HCT116 (cell line): ENCODE data around the gene SH2B2. TPM values are rescaled to one million over a fixed set of nuclear protein-coding genes. Genes with fewer than 3 reads are reported as not detected.

Experiments used
- ATAC-seq: fragments of 200-7000 bp; cut with Tn5 transposase; 2 replicates; pipeline ENCODE4 v1.9.1; 2020; ENCODE audit warnings: mild to moderate bottlenecking, moderate library complexity
- Bru-seq: library from RNA; stranded (reverse); fragments of 400-500 nt; gene quantifications from one replicate; lab custom pipeline; 2021; lab: Mats Ljungman, UMichigan
- BruChase-seq, 2 experiments: library from RNA; stranded (reverse); fragments of 400-500 nt; gene quantifications; one replicate each; lab custom pipeline; 2021; lab: Mats Ljungman, UMichigan
- BruUV-seq: library from RNA; stranded (reverse); fragments of 400-500 nt; replicated peaks from 2 replicates; lab custom pipeline; 2021; lab: Mats Ljungman, UMichigan
- CTCF ChIA-PET: fragments of 300-600 bp; sonication (Branson Sonifier 250); formaldehyde crosslinking; loops from one replicate; lab custom pipeline; 2021; ENCODE audit warnings: antibody characterized with exemption; lab: Charles Lee
- POLR2A ChIA-PET: fragments of 300-600, 350-600 bp; sonication (Branson Sonifier 250); formaldehyde crosslinking; loops from one replicate; lab custom pipeline; 2021; ENCODE audit warnings: antibody characterized with exemption; lab: Charles Lee
- RAD21 ChIA-PET, 2 experiments: fragments of 300-600 bp; sonication (Branson Sonifier 250); formaldehyde crosslinking; loops; one replicate each; lab custom pipeline; 2023; ENCODE audit warnings: low total read pairs in 2 of 2; ENCODE audit not compliant: uncharacterized antibody in 2 of 2, unreplicated experiment in 2 of 2, low non-redundant PET in 1 of 2; lab: Charles Lee
- DNase-seq: peaks from one replicate; pipeline ENCODE4 v3.0.0-alpha.2; 2010; ENCODE audit warnings: low read depth, low spot score
- H2AFZ ChIP-seq: fragments of 200-600 bp; shearing (Covaris generic), sonication (generic); 2 replicates; pipeline ENCODE4 v1.6.1; 2017; ENCODE audit warnings: low read depth, mixed run types, mixed read lengths, antibody characterized with exemption, low read length; ENCODE audit not compliant: poor library complexity, severe bottlenecking
- H3K27ac ChIP-seq: 2 replicates; pipeline ENCODE4 v1.5.1; 2012; ENCODE audit warnings: low read depth, low read length
- H3K27me3 ChIP-seq: fragments of 200-600 bp; sonication (generic); 2 replicates; pipeline ENCODE4 v1.6.1; 2016; ENCODE audit warnings: mixed run types, low read length, mixed read lengths; ENCODE audit not compliant: insufficient read depth
- H3K36me3 ChIP-seq, 2 experiments: fragments of 200-500 bp in 1 of 2; fragments of 200-600 bp in 1 of 2; sonication (Bioruptor generic) in 1 of 2; sonication (generic) in 1 of 2; 2 replicates each; pipeline versions ENCODE4 v1.5.1 to v1.6.1; 2014 to 2016; ENCODE audit warnings: low read length in 2 of 2, inconsistent platforms in 1 of 2, mixed read lengths in 1 of 2, mixed run types in 1 of 2; ENCODE audit not compliant: insufficient read depth in 2 of 2, control insufficient read depth in 1 of 2
- H3K4me1 ChIP-seq, 2 experiments: fragments of 200-600 bp in 1 of 2; sonication (generic) in 1 of 2; 2 replicates each; pipeline versions ENCODE4 v1.5.1 to v1.6.1; 2012 to 2017; ENCODE audit warnings: low read length in 2 of 2, inconsistent platforms in 1 of 2, mild to moderate bottlenecking in 1 of 2, mixed read lengths in 1 of 2, mixed run types in 1 of 2, moderate library complexity in 1 of 2; ENCODE audit not compliant: insufficient read depth in 2 of 2, control insufficient read depth in 1 of 2
- H3K4me2 ChIP-seq: fragments of 200-600 bp; sonication (generic); 2 replicates; pipeline ENCODE4 v1.6.1; 2017; ENCODE audit warnings: mixed run types, low read length, mixed read lengths
- H3K4me3 ChIP-seq, 2 experiments: fragments of 200-600 bp in 1 of 2; sonication (generic) in 1 of 2; replicated peaks in 1 of 2; 2 replicates each; pipeline ENCODE4 v1.5.1; 2011 to 2016; ENCODE audit warnings: low read length in 2 of 2, control low read depth in 1 of 2, low read depth in 1 of 2, mild to moderate bottlenecking in 1 of 2, mixed read lengths in 1 of 2, mixed run types in 1 of 2
- H3K79me2 ChIP-seq: fragments of 200-600 bp; sonication (generic); 2 replicates; pipeline ENCODE4 v1.6.1; 2017; ENCODE audit warnings: mild to moderate bottlenecking, mixed run types, low read length, moderate library complexity, mixed read lengths; ENCODE audit not compliant: insufficient read depth
- H3K9ac ChIP-seq: fragments of 200-600 bp; sonication (generic); 2 replicates; pipeline ENCODE4 v1.6.1; 2016; ENCODE audit warnings: low read length, mixed read lengths
- H3K9me2 ChIP-seq: fragments of 200-600 bp; sonication (generic), shearing (Covaris generic); 2 replicates; pipeline ENCODE4 v1.6.1; 2017; ENCODE audit warnings: mixed run types, mild to moderate bottlenecking, moderate library complexity; ENCODE audit not compliant: insufficient read depth
- H3K9me3 ChIP-seq, 2 experiments: fragments of 200-500 bp in 1 of 2; fragments of 200-600 bp in 1 of 2; sonication (Bioruptor generic) in 1 of 2; sonication (generic) in 1 of 2; 2 replicates each; pipeline ENCODE4 v1.6.1; 2014 to 2017; ENCODE audit warnings: low read length in 2 of 2, mixed read lengths in 2 of 2, inconsistent platforms in 1 of 2, low read depth in 1 of 2, mild to moderate bottlenecking in 1 of 2, mixed run types in 1 of 2, moderate library complexity in 1 of 2; ENCODE audit not compliant: control insufficient read depth in 1 of 2, insufficient read depth in 1 of 2
- H4K20me1 ChIP-seq: fragments of 200-600 bp; sonication (generic), shearing (Covaris generic); 2 replicates; pipeline ENCODE4 v1.6.1; 2017; ENCODE audit warnings: mixed run types, mild to moderate bottlenecking, moderate library complexity; ENCODE audit not compliant: insufficient read depth
- CBX3 ChIP-seq: IDR thresholded peaks from 2 replicates; pipeline ENCODE4 v1.6.1; 2012; ENCODE audit warnings: low read depth
- CEBPB ChIP-seq: IDR thresholded peaks from 2 replicates; pipeline ENCODE4 v1.6.1; 2012; ENCODE audit warnings: low read depth
- EGR1 ChIP-seq: IDR thresholded peaks from 2 replicates; pipeline ENCODE4 v1.6.1; 2012; ENCODE audit warnings: low read depth
- ELF1 ChIP-seq: IDR thresholded peaks from 2 replicates; pipeline ENCODE4 v1.6.1; 2012; ENCODE audit warnings: low read depth, borderline replicate concordance
- EZH2 ChIP-seq: fragments of 200-600 bp; sonication (generic); IDR thresholded peaks from 2 replicates; pipeline ENCODE4 v1.6.1; 2017; ENCODE audit warnings: antibody characterized with exemption, mixed run types
- FOSL1 ChIP-seq: IDR thresholded peaks from 2 replicates; pipeline ENCODE4 v1.6.1; 2012; ENCODE audit warnings: low read depth
- JUND ChIP-seq: IDR thresholded peaks from 2 replicates; pipeline ENCODE4 v1.6.1; 2012
- POLR2A ChIP-seq: IDR thresholded peaks from 2 replicates; pipeline ENCODE4 v1.7.0; 2011; ENCODE audit warnings: borderline replicate concordance; ENCODE audit not compliant: insufficient read depth, insufficient read length; ENCODE audit errors: extremely low read depth
- POLR2AphosphoS5 ChIP-seq: IDR thresholded peaks from 2 replicates; pipeline ENCODE4 v1.6.1; 2011; ENCODE audit warnings: mild to moderate bottlenecking, low read depth, low read length, moderate library complexity
- RAD21 ChIP-seq: IDR thresholded peaks from 2 replicates; pipeline ENCODE4 v1.6.1; 2012; ENCODE audit warnings: low read depth, mild to moderate bottlenecking
- SIN3A ChIP-seq: IDR thresholded peaks from 2 replicates; pipeline ENCODE4 v1.6.1; 2012; ENCODE audit warnings: low read depth
- SP1 ChIP-seq: IDR thresholded peaks from 2 replicates; pipeline ENCODE4 v1.6.1; 2012; ENCODE audit warnings: low read depth
- SRF ChIP-seq: IDR thresholded peaks from 2 replicates; pipeline ENCODE4 v1.6.1; 2012; ENCODE audit warnings: low read depth
- TCF7L2 ChIP-seq: IDR thresholded peaks from 2 replicates; pipeline ENCODE4 v1.7.0; 2011; ENCODE audit warnings: borderline replicate concordance, inconsistent platforms; ENCODE audit not compliant: insufficient read depth, insufficient read length; ENCODE audit errors: extremely low read depth
- YY1 ChIP-seq: IDR thresholded peaks from 2 replicates; pipeline ENCODE4 v1.6.1; 2011; ENCODE audit warnings: low read length, low read depth, moderate library complexity, mild to moderate bottlenecking; ENCODE audit not compliant: insufficient replicate concordance; ENCODE audit errors: extremely low read depth
- ZFX ChIP-seq: fragments of 450-650 bp; IDR thresholded peaks from 2 replicates; pipeline ENCODE4 v1.6.1; 2017
- ZNF274 ChIP-seq: fragments of 200-500 bp; sonication (Bioruptor generic); IDR thresholded peaks from 2 replicates; pipeline ENCODE4 v1.6.1; 2014; ENCODE audit warnings: mild to moderate bottlenecking, low read depth, low read length, inconsistent platforms
- intact Hi-C: fragments of 100-400 bp; cut with micrococcal nuclease; formaldehyde crosslinking; loops from 2 replicates; pipeline ENCODE4 v1.10.0; 2022
- long read RNA-seq: library from polyadenylated mRNA; unstranded; transcript quantifications from one replicate; pipeline ENCODE4 v2.0.0, GENCODE V29; 2021; ENCODE audit not compliant: unreplicated experiment
- polyA plus RNA-seq: library from polyadenylated mRNA; unstranded; fragments of >200 nt; gene quantifications from 2 replicates; pipeline ENCODE4 v1.2.1, GENCODE V29; 2012; ENCODE audit warnings: missing spikeins
- total RNA-seq: library from RNA; stranded (reverse); gene quantifications from one replicate; pipeline ENCODE4 v1.2.1, GENCODE V29; 2021; ENCODE audit not compliant: unreplicated experiment
- TF ChIP-seq, protein P1 (sequence below), 3 experiments: fragments of 200-600 bp in 1 of 3; sonication (generic) in 1 of 3; IDR thresholded peaks in 2 of 3; conservative IDR thresholded peaks in 1 of 3; 2 replicates each; pipeline ENCODE4 v1.5.1; 2012 to 2017; ENCODE audit warnings: low read depth in 2 of 3, low read length in 2 of 3, antibody characterized with exemption in 1 of 3, borderline replicate concordance in 1 of 3, control low read depth in 1 of 3, mild to moderate bottlenecking in 1 of 3, mixed read lengths in 1 of 3, mixed run types in 1 of 3, moderate library complexity in 1 of 3; ENCODE audit not compliant: insufficient read depth in 1 of 3
- TF ChIP-seq, protein P2 (sequence below): IDR thresholded peaks from 2 replicates; pipeline ENCODE4 v1.6.1; 2012; ENCODE audit warnings: low read depth
- TF ChIP-seq, protein P3 (sequence below): IDR thresholded peaks from 2 replicates; pipeline ENCODE4 v1.6.1; 2012

Gene SH2B2
- total RNA-seq (11.8 TPM), Bru-seq, nascent RNA (percentile 44 among the genes with signal in this experiment), BruChase-seq, experiment 1, labeled RNA remaining after a 6-hour chase (percentile 59 among the genes with signal in this experiment), BruChase-seq, experiment 2, labeled RNA remaining after a 2-hour chase (percentile 60 among the genes with signal in this experiment)
- 7.6 and 9.1 TPM in 2 replicates for polyA plus RNA-seq
- long read RNA-seq, partial matches to known transcripts: 12 of 42 reads
- long read RNA-seq, other reads (novel, unspliced or antisense): 30 of 42 reads

- POLR2A ChIA-PET: no interaction called here
- Histone ChIP-seq H3K9ac (peak within 1 kb of the TSS; percentile 81), H3K27me3 (no peaks in the 10 kb centered on the region), H3K9me3 (no peaks in the 10 kb centered on the region), H3K4me2 (peak within 1 kb of the TSS; percentile 96), H3K4me1 (peaks cover 15 to 23% of the 10 kb centered on the region in 2 experiments), H3K79me2 (peaks cover 6% of the 10 kb centered on the region; the same call in 1 of the 2 replicates), H3K27ac (peak within 1 kb of the TSS; percentile 78), H3K9me2 (no peaks in the 10 kb centered on the region), H3K4me3 (peak within 1 kb of the TSS; percentile 75 to 76), H3K36me3 (no peaks in the 10 kb centered on the region), H2AFZ (no peak within 1 kb of the TSS), H4K20me1 (no peaks in the 10 kb centered on the region)
- no peak for DNase-seq
- intact Hi-C loops: no loop called here
- CTCF ChIA-PET: no interaction called here
- peak; percentile 66 for ATAC-seq
- TSS peak; percentile 76 for BruUV-seq
- RAD21 ChIA-PET: no interaction called here
- TF ChIP-seq YY1: no peak
- TF ChIP-seq, protein P1, sequence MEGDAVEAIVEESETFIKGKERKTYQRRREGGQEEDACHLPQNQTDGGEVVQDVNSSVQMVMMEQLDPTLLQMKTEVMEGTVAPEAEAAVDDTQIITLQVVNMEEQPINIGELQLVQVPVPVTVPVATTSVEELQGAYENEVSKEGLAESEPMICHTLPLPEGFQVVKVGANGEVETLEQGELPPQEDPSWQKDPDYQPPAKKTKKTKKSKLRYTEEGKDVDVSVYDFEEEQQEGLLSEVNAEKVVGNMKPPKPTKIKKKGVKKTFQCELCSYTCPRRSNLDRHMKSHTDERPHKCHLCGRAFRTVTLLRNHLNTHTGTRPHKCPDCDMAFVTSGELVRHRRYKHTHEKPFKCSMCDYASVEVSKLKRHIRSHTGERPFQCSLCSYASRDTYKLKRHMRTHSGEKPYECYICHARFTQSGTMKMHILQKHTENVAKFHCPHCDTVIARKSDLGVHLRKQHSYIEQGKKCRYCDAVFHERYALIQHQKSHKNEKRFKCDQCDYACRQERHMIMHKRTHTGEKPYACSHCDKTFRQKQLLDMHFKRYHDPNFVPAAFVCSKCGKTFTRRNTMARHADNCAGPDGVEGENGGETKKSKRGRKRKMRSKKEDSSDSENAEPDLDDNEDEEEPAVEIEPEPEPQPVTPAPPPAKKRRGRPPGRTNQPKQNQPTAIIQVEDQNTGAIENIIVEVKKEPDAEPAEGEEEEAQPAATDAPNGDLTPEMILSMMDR (IDR thresholded peaks at IDR 0.05 in 2 of 3, conservative IDR thresholded peaks at IDR 0.05 in 1 of 3; ENCODE audit: borderline replicate concordance in 1 of 3, insufficient read depth in 1 of 3, low read depth in 2 of 3, low read length in 2 of 3): 0 out of 6 replicates have a peak, but pooled peaks of 1 of the 3 experiments have one; percentile 1
- TF ChIP-seq SRF: no peak
- no peak for TF ChIP-seq SIN3A
- TF ChIP-seq RAD21: no peak
- TF ChIP-seq ZNF274: no peak
- TF ChIP-seq CBX3: no peak
- no peak for TF ChIP-seq EZH2
- TF ChIP-seq SP1: no peak
- no peak; the same call in 1 of the 2 replicates for TF ChIP-seq CEBPB
- TF ChIP-seq POLR2AphosphoS5: peak; percentile 93
- no peak for TF ChIP-seq FOSL1
- TF ChIP-seq TCF7L2: no peak
- no peak for TF ChIP-seq ELF1
- TF ChIP-seq EGR1: peak; percentile 57; the same call in 1 of the 2 replicates
- peak; percentile 58 for TF ChIP-seq POLR2A
- peak; percentile 65; the same call in 1 of the 2 replicates for TF ChIP-seq ZFX
- TF ChIP-seq, protein P2, sequence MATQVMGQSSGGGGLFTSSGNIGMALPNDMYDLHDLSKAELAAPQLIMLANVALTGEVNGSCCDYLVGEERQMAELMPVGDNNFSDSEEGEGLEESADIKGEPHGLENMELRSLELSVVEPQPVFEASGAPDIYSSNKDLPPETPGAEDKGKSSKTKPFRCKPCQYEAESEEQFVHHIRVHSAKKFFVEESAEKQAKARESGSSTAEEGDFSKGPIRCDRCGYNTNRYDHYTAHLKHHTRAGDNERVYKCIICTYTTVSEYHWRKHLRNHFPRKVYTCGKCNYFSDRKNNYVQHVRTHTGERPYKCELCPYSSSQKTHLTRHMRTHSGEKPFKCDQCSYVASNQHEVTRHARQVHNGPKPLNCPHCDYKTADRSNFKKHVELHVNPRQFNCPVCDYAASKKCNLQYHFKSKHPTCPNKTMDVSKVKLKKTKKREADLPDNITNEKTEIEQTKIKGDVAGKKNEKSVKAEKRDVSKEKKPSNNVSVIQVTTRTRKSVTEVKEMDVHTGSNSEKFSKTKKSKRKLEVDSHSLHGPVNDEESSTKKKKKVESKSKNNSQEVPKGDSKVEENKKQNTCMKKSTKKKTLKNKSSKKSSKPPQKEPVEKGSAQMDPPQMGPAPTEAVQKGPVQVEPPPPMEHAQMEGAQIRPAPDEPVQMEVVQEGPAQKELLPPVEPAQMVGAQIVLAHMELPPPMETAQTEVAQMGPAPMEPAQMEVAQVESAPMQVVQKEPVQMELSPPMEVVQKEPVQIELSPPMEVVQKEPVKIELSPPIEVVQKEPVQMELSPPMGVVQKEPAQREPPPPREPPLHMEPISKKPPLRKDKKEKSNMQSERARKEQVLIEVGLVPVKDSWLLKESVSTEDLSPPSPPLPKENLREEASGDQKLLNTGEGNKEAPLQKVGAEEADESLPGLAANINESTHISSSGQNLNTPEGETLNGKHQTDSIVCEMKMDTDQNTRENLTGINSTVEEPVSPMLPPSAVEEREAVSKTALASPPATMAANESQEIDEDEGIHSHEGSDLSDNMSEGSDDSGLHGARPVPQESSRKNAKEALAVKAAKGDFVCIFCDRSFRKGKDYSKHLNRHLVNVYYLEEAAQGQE: no peak
- TF ChIP-seq, protein P3, sequence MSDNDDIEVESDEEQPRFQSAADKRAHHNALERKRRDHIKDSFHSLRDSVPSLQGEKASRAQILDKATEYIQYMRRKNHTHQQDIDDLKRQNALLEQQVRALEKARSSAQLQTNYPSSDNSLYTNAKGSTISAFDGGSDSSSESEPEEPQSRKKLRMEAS: no peak; the same call in 1 of the 2 replicates
- no peak for TF ChIP-seq JUND
Observed at GRCh38 chr7:102286237-102287110, at the start of gene SH2B2. Gene SH2B2 (plus strand): TSS chr7:102286868. CDS start chr7:102300551, 13,683 bp downstream.
